Measurements from ENCODE around the gene PANK1. TPM values are rescaled to one million over a fixed set of nuclear protein-coding genes. Genes with fewer than 3 reads are reported as not detected.

The PANK1 gene
- total and polyA plus RNA-seq, 2 of the 8 experiments (the other 6 are each of a cell fraction or from before 2014, with no cell fraction given): 18.5 to 40.4 TPM

- no peak overlapping the region for H2BK120ac ChIP-seq (replicated peaks; ENCODE audit: low read depth, low read length)
- FAIRE-seq: no peak
- H3K27ac ChIP-seq (ENCODE audit: low read depth, low read length): no peak overlapping the region
Observed at GRCh38 chr10:89600041-89600440, 45.0 kb downstream of the PANK1 start.

More at GRCh38 chr10:89600041-89600440, 45.0 kb downstream of the PANK1 start:
- Histone ChIP-seq H2BK12ac (ENCODE audit: low read depth, low read length) (no peak overlapping the region), H3K14ac (ENCODE audit: insufficient read length) (no peak overlapping the region), H2AFZ (ENCODE audit: low read length) (no peak overlapping the region), H3K27me3 (replicated peaks in 1 of 4; ENCODE audit: control insufficient read depth in 3 of 4, extremely low read depth in 1 of 4, insufficient read depth in 3 of 4, low read length in 3 of 4) (peaks cover 0 to 1% (median 0%) of the 10 kb centered on the region in 4 experiments; a peak in 1 of 7 replicates), H2BK15ac (ENCODE audit: low read length) (no peak overlapping the region), H3K56ac (replicated peaks; ENCODE audit: insufficient read length, low read depth, low read length) (no peak overlapping the region), H3K36me3 (ENCODE audit: control insufficient read depth in 2 of 4, insufficient read depth in 4 of 4, low read length in 3 of 4) (peaks cover 5 to 33% (median 15%) of the 10 kb centered on the region in 4 experiments; a peak in 6 of 8 replicates), H3K23me2 (ENCODE audit: low read depth, low read length) (no peaks in the 10 kb centered on the region), H3K4me1 (replicated peaks in 1 of 4; ENCODE audit: control insufficient read depth in 3 of 4, insufficient read depth in 4 of 4, low read length in 3 of 4) (no peaks in the 10 kb centered on the region), H3K4me3 (ENCODE audit: extremely low read depth in 1 of 4, insufficient read depth in 2 of 4, low read depth in 3 of 4, low read length in 4 of 4) (no peak overlapping the region), H3K4me2 (ENCODE audit: insufficient read depth in 1 of 2, low read depth in 2 of 2, low read length in 2 of 2) (no peak overlapping the region), H3K18ac (ENCODE audit: extremely low read depth, low read length) (no peak overlapping the region), H2BK5ac (ENCODE audit: low read depth, low read length) (no peak overlapping the region), H2BK20ac (ENCODE audit: low read length) (no peak overlapping the region), H2AK5ac (ENCODE audit: low read depth, low read length) (no peak overlapping the region), H4K20me1 (replicated peaks in 1 of 2; ENCODE audit: control insufficient read depth in 1 of 2, insufficient read depth in 2 of 2, low read length in 2 of 2) (no peaks in the 10 kb centered on the region), H4K91ac (replicated peaks; ENCODE audit: insufficient read length, low read length) (no peak overlapping the region), H3K9me3 (ENCODE audit: insufficient read depth in 2 of 2, low read depth in 1 of 2, low read length in 1 of 2) (no peaks in the 10 kb centered on the region), H3K4ac (replicated peaks; ENCODE audit: insufficient read length, low read depth, low read length) (no peak overlapping the region), H3K79me1 (ENCODE audit: low read depth, low read length) (peaks cover 4% of the 10 kb centered on the region), H4K8ac (ENCODE audit: extremely low read depth, insufficient read depth, low read length) (no peak overlapping the region), H3K23ac (ENCODE audit: insufficient read length) (no peak overlapping the region), H3K79me2 (ENCODE audit: control insufficient read depth in 1 of 2, insufficient read depth in 2 of 2, low read length in 2 of 2) (peaks cover 0 to 3% of the 10 kb centered on the region in 2 experiments; a peak in 1 of 4 replicates), H4K5ac (ENCODE audit: insufficient read length, low read depth, low read length) (no peak overlapping the region), H3K9ac (replicated peaks in 1 of 4; ENCODE audit: extremely low read depth in 1 of 4, low read depth in 3 of 4, low read length in 3 of 4) (no peak overlapping the region)
- DNase-seq (ENCODE audit: low read depth in 1 of 2, low spot score in 2 of 2): no peak
- ChIA-PET CTCF (ENCODE audit: partially characterized antibody) (no interaction called here), POLR2A (ENCODE audit: partially characterized antibody) (no interaction called here)
- TF ChIP-seq ZNF274 (IDR thresholded peaks at IDR 0.05; ENCODE audit: borderline replicate concordance, extremely low read depth, low read length): no peak
- TF ChIP-seq GTF2F1 (IDR thresholded peaks at IDR 0.05; ENCODE audit: borderline replicate concordance, low read depth, low read length): no peak
- no peak for TF ChIP-seq MAX (IDR thresholded peaks at IDR 0.05)
- no peak for TF ChIP-seq HDAC2 (IDR thresholded peaks at IDR 0.05; ENCODE audit: borderline replicate concordance in 1 of 2, low read depth in 2 of 2, low read length in 2 of 2)
- TF ChIP-seq SIRT6 (IDR thresholded peaks at IDR 0.05; ENCODE audit: low read length): no peak
- no peak for TF ChIP-seq HDAC6 (IDR thresholded peaks at IDR 0.05; ENCODE audit: low read depth, low read length)
- TF ChIP-seq CHD1 (IDR thresholded peaks at IDR 0.05; ENCODE audit: low read depth, low read length): no peak
- TF ChIP-seq TAF1 (IDR thresholded peaks at IDR 0.05; ENCODE audit: low read depth, low read length): no peak
- no peak for TF ChIP-seq SP1 (IDR thresholded peaks at IDR 0.05; ENCODE audit: low read depth, low read length)
- TF ChIP-seq SP4 (IDR thresholded peaks at IDR 0.05; ENCODE audit: low read length): no peak
- TF ChIP-seq BCL11A (IDR thresholded peaks at IDR 0.05; ENCODE audit: low read depth in 2 of 2, low read length in 2 of 2): no peak
- TF ChIP-seq BRCA1 (IDR thresholded peaks at IDR 0.05; ENCODE audit: low read depth, low read length): no peak
- no peak for TF ChIP-seq BACH1 (IDR thresholded peaks at IDR 0.05; ENCODE audit: low read length)
- TF ChIP-seq EGR1 (IDR thresholded peaks at IDR 0.05; ENCODE audit: borderline replicate concordance, low read depth, low read length): no peak
- 96% methylated on average over 3 of the region's 3 CpGs; no CpG with 5 or more reads in 1 of the 2 experiments for WGBS, 2 experiments (ENCODE audit: extremely low coverage in 1 of 2, insufficient coverage in 1 of 2, insufficient read length in 1 of 2, insufficient replicate concordance in 2 of 2, low coverage in 1 of 2, low lambda C conversion rate in 2 of 2, missing lambda C conversion rate in 1 of 2)

All from H1 (cell line).